ENCODE data around the gene MLLT11. TPM values are rescaled to one million over a fixed set of nuclear protein-coding genes. Genes with fewer than 3 reads are reported as not detected.
"Not testable (repeated sequence)": the region's sequence is repeated elsewhere in the genome, so short reads cannot be mapped to it uniquely, and the experiment has no call there.

MLLT11 gene
- total RNA-seq, 2 experiments from 2014 or later, result 4.0 to 4.4 TPM

DNA sequence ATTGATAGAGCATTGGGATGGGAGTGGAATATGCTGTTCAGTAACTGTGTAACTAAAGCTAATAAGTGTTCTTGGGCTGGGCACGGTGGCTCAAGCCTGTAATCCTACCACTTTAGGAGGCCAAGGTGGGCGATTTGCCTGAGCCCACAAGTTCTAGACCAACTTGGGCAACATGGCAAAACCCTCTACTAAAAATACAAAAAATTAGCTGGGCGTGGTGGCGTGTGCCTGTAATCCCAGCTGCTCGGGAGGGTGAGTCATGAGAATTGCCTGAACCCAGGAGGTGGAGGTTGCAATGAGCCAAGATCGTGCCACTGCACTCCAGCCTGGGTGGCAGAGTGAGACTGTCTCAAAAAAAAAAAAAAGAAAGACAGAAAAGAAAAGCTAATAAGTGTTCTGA, 37.2 kb downstream of the MLLT11 start:
- CTCF ChIA-PET, result interaction anchor here (0.6 to 2.9 kb wide), 3 partner anchors 59 to 110 kb away, joined by 3 to 16 read pairs (median 3); partner anchors contain the start of gene TNFAIP8L2

DNA sequence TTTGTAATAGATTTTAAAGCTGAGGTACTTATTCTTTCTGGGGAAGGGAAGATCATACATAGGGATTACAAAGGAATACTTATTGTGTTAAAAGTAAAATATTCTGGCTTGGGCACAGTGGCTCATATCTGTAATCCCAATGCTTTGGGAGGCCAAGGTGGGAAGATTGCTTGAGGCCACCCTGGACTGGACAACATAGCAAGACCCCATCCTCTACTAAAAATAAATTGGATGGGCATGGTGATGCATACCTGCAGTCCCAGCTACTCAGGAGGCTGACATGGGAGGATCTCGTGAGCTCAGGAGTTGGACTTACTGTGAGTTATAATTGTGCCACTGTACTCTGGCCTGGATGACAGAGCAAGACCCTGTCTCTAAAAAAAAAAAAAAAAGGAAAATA, 37.9 kb downstream of the MLLT11 start:
- ChIA-PET POLR2A (no interaction called here), CTCF (interaction anchor here (0.6 to 2.9 kb wide), 4 partner anchors 40 to 110 kb away, joined by 3 to 16 read pairs (median 3); partner anchors contain the start of gene TNFAIP8L2)

More for the DNA sequence above, 37.2 kb downstream of the MLLT11 start:
- POLR2A ChIA-PET, result not testable (repeated sequence)

DNA sequence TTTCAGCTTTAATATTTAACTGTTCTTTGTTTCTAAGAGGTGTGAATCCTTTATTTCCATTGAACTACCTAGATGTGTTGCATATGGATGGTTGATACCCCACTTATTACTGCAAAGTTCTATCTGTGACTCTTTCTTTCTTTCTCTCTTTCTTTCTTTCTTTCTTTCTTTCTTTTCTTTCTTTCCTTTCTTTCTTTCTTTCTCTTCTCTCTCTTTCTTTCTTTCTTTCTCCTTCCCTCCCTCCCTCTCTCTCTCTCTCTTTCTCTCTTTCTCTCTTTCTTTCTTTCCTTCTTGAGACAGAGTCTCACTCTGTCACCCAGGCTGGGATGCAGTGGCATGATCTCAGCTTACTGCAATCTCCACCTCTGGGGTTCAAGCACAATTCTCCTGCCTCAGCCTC, 44.4 kb downstream of the MLLT11 start:
- ChIA-PET CTCF (no interaction called here), POLR2A (no interaction called here)

DNA sequence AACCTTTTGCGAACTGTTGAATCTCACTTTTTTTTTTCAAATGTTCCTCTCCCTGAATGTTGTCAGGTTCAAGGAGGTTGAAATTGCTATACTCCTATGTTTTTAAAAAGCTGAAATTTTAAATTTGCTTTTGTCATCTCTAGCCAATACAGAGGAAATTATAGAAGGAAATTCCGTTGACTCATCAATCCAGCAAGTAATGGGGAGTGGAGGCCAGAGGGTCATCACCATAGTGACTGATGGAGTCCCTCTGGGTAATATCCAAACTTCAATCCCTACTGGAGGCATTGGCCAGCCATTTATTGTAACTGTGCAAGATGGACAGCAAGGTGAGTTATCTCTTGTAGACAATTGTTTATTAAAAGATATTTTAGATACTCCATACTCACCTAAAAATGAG, 46.7 kb downstream of the MLLT11 start:
- ChIA-PET POLR2A (no interaction called here), CTCF (interaction anchor here (0.6 to 2.6 kb wide), 3 partner anchors 7 to 58 kb away, joined by 3 to 6 read pairs (median 4); no protein-coding TSS in a partner anchor)

DNA sequence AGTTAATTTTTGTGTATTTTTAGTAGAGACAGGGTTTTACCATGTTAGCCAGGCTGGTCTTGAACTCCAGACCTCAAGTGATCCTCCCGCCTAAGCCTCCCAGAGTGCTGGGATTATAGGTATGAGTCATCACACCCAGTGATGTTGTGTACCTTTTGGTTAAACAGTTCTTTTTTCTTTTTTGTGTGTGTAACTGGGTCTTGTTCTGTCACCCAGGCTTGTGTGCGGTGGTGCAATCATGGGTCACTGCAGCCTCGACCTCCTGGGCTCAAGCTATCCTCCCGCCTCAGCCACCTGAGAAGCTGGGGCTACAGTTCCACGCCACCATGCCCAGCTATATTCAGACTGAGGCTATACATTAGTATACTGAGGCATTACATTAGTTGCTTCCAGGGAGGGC, 48.1 kb downstream of the MLLT11 start:
- ChIA-PET POLR2A (no interaction called here), CTCF (interaction anchor here (2.6 kb wide), 1 partner anchor 9 kb away, joined by 6 read pairs; no protein-coding TSS in a partner anchor)

DNA sequence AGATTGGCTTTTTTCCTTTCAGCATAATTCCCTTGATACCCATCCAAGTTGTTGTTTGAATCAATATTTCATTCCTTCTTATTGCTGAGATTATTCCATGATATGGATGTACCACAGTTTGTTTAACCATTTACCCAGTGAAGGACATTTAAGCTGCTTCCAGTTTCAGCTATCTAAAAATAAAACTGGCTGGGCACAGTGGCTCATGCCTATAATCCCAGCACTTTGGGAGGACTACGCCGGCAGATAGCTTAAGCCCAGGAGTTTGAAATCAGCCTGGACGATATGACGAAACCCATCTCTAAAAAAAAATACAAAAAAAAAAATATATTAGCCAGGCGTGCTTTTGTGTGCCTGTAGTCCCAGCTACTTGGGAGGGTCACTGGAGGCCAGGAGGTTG, 53.7 kb downstream of the MLLT11 start:
- CTCF ChIA-PET, result interaction anchor here (0.7 kb wide), 1 partner anchor 11 kb away, joined by 3 read pairs; no protein-coding TSS in a partner anchor
- POLR2A ChIA-PET, result no interaction called here

Other genes with a start within 250 kb of the MLLT11 start
- 10 to 100 TPM; 38.8 to 42.4 TPM for gene ARNT, start 183.8 kb upstream of the MLLT11 start, total RNA-seq
- gene CTXND2, start 173.3 kb upstream of the MLLT11 start, total RNA-seq, result not detected
- 10 to 100 TPM; 44.0 to 44.2 TPM for gene SETDB1, start 134.0 kb upstream of the MLLT11 start, total RNA-seq
- 100 to 1,000 TPM; 210 to 218 TPM for gene CERS2, start 85.6 kb upstream of the MLLT11 start, total RNA-seq
- gene ANXA9, start 78.1 kb upstream of the MLLT11 start, total RNA-seq, result under 1 TPM; 0.10 to 0.15 TPM
- gene MINDY1, start 53.5 kb upstream of the MLLT11 start, total RNA-seq, result 1 to 10 TPM; 4.8 to 5.7 TPM
- gene PRUNE1, start 51.9 kb upstream of the MLLT11 start, total RNA-seq, result 10 to 100 TPM; 14.5 to 14.9 TPM
- 1 to 10 TPM in 1 of 2 experiments, under 1 TPM in 1; 0.90 to 1.5 TPM for gene BNIPL, start 23.8 kb upstream of the MLLT11 start, total RNA-seq
- 1 to 10 TPM; 1.7 to 1.8 TPM for gene C1orf56, start 12.6 kb upstream of the MLLT11 start, total RNA-seq
- 100 to 1,000 TPM; 177 to 178 TPM for gene CDC42SE1, start 775 bp upstream of the MLLT11 start, total RNA-seq
- gene GABPB2, start 10.4 kb downstream of the MLLT11 start, total RNA-seq, result 10 to 100 TPM; 15.7 to 17.4 TPM
- gene SEMA6C, start 86.2 kb downstream of the MLLT11 start, total RNA-seq, result 1 to 10 TPM; 1.9 to 2.5 TPM
- gene TNFAIP8L2, start 96.3 kb downstream of the MLLT11 start, total RNA-seq, result 10 to 100 TPM; 25.7 to 26.6 TPM
- gene LYSMD1, start 105.5 kb downstream of the MLLT11 start, total RNA-seq, result 1 to 10 TPM; 4.3 to 4.7 TPM
- 10 to 100 TPM; 83.4 to 87.2 TPM for gene SCNM1, start 105.7 kb downstream of the MLLT11 start, total RNA-seq
- gene TMOD4, start 115.6 kb downstream of the MLLT11 start, total RNA-seq, result 1 to 10 TPM in 1 of 2 experiments, under 1 TPM in 1; 0.78 to 2.1 TPM
- gene VPS72, start 129.8 kb downstream of the MLLT11 start, total RNA-seq, result 10 to 100 TPM; 73.5 to 80.3 TPM
- 10 to 100 TPM; 74.7 to 78.6 TPM for gene PIP5K1A, start 138.2 kb downstream of the MLLT11 start, total RNA-seq
- gene PSMD4, start 194.3 kb downstream of the MLLT11 start, total RNA-seq, result 100 to 1,000 TPM; 239 to 258 TPM
- 10 to 100 TPM; 21.6 to 22.2 TPM for gene ZNF687, start 221.9 kb downstream of the MLLT11 start, total RNA-seq